GM11168 (cell line): ENCODE data around the gene AFF4.

Experiments used
- in situ Hi-C: fragments of 300-500 bp; cut with MboI; formaldehyde crosslinking; loops from one replicate; pipeline ENCODE4 v1.12.0; 2022; ENCODE audit warnings: low sequenced_read_pairs; ENCODE audit not compliant: unreplicated experiment

Gene AFF4

DNA sequence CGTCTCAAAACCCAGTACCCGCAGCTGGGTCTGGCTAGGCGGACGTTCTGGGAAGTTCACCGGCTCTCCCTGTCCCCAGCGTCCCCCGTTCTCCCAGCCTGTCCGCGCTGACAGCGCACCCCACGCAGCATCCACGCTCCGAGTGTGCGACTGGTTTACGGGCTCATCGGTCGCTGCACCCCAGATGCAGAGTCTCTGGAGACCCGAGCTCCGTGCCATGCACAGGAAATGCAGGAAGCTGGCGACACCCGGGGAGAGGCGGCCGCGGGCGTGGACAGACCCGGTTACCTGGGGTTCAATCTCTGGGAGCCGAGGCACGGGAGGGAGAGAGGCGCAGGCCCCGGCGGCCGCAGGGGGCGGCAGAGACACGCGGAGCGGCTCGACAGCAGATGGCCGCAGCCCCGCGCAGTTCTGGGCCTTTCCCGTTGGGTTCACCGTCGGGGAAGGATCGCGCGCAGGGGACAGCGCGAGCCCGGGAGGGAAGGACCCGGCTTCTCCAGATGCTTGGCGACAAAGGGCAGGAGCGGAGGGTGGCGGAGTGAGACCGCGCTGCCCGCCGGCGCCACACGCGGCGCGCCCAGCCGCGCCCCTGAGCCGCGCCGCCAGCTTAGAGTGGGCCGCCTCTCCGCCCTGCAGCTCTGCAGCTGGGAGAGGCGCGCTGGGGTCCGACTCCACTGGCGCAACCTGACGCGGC lies 133.5 kb downstream of the AFF4 start:
- in situ Hi-C loops, result loop anchor here (10.0 kb wide), 1 partner anchor 445 kb away; no protein-coding TSS in a partner anchor

DNA sequence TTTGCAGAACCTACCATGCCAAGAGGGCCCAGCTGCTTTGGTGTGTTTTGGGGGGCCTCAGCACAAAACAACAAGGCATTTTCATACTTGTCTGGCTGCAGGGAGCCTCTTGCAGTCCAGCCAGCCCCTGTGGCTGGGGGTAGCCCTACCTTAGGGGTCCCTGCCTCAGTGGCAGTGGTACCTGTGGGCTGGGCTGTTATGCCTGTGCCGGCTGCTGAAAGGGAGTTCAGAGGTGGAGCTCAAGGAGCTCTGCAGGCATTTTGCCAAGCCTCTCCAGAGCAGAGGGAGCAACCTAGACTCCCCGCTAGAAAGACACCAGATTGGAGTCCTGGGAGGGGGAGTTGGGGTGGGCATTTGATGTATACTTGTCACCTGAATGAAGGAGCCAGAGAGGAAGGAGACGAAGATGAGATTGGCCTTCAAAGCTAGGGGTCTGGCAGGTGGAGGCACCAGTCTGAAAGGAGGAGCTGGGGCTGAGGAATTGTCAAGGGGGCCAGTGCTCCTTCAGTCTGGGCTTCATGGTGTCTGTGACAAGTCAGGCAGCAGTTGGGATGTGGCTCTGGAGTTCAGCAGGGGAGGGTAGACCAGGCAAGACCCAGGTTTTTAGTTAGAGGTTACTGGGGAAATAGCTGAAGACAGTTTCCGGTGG lies 134.5 kb downstream of the AFF4 start:
- in situ Hi-C loops, result loop anchor here (10.0 kb wide), 1 partner anchor 444 kb away; no protein-coding TSS in a partner anchor

DNA sequence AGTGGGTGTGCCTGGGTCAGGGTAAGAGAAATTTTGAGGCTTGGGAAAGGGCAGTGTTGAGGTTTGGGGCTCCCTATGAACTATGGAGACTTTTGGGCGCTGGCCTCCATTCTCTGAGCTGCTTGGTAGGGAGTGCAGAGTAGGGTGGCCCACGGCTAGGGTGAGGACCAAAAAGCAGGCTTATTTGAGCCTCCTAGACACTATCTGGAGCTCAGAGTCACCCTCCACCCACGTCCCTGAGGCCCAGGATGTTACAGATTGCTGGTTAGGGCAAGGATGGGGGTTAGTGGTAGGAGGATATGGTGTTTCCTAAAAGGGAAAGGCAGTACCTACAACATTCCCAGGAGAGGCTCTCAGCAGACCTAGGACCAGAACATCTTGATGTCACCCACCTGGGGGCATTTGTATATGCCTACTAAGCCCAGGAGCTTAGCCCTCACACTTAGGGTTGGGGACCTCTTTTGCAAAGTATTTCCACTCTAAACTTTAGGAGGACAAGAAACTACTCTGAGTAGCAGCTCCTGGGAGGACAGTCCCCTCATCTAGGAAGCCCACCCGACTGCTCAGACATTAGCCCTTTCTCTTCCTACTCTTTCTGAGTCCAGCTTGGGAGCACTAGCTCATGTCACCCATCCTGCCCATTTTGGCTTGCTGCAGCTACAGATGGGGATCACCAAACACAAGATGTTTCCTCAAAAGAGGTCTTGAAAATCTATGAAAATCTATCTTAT lies 135.3 kb downstream of the AFF4 start:
- in situ Hi-C loops, result loop anchor here (10.0 kb wide), 1 partner anchor 443 kb away; no protein-coding TSS in a partner anchor

DNA sequence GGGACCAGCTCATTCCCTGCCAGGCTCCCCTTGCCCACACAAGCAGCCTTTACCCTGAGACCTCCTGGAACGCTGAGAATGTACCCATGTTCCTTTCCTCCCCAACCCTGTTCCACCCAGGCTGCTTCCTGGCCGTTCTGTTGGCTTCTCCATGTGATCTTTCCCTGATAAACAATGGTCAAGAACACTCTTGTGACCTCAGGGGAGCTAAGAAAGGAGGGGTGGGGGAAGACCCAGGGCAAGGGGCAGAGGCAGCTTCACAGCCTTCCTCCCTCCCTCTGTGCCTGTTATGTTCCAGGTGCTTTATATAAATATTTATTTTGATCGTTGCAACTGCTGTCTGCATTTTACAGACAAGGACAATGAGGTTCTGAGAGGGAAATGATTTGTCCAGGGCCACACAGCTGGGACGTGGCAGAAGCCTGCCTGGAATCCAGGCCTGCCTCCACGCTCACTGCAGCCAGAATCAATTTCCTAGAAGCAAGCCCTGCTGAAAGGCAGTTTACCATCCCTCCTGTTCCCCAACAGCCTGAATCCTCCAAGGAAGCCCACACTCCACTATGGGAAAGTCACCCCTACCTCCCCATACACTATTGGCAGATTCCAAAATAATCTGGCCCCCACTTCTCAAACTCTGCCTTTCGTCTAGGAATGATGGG lies 136.9 kb downstream of the AFF4 start:
- in situ Hi-C loops, result loop anchor here (10.0 kb wide), 1 partner anchor 442 kb away; no protein-coding TSS in a partner anchor

DNA sequence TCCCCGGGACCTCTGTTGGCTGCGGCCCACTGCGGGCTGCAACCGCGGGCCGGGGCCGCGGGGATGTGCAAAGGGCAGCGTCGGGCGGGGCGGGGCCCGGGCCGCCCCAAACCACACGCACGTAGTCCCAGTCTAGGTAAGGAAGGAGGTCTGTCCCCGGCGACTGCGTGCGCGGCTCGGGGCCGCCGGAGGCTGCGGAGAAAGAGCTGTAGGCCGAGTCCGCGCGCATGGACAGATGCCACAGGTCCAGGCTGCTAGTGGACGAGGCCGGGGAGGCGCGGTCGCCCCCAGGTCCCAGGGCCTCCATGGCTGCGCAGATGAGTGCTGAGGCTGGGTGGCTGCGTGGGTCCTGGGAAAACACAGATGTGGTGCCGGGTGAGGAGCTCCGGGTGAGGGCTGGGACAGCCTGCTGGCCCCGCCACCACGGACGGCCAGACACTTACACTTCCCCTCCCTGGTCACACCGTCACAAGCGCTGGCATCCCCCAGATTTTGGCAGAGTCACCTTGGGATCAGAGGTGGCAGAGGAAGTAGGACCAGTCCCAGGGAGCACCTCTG lies 137.5 kb downstream of the AFF4 start:
- in situ Hi-C loops, result loop anchor here (10.0 kb wide), 1 partner anchor 441 kb away; no protein-coding TSS in a partner anchor
